ENCODE data around the gene TMCC2.

GRCh38 chr1:205257735-205258134 is 30.0 kb downstream of the TMCC2 start:
- TF ChIP-seq CTCF (conservative IDR thresholded peaks at IDR 0.05; ENCODE audit: low read depth, low read length) = no peak
- TF ChIP-seq EZH2 (IDR thresholded peaks at IDR 0.05; ENCODE audit: borderline replicate concordance, low read depth, low read length, poor library complexity, severe bottlenecking) = no peak

Measured in A673 (cell line).